Renal pelvis (tissue), 4 donors: ENCODE measurements around the gene CNDP2. TPM values are rescaled to one million over a fixed set of nuclear protein-coding genes. Genes with fewer than 3 reads are reported as not detected.

Experiments
- DNase-seq: peaks from one replicate; pipeline ENCODE4 v3.0.0-alpha.2; 2013
- polyA plus RNA-seq, 3 donors: library from polyadenylated mRNA; unstranded; fragments of 120-200 nt; gene quantifications; one replicate each; pipeline ENCODE4 v1.2.1, GENCODE V29; 2013; ENCODE audit not compliant: insufficient read length in 3 of 3

The CNDP2 gene
- polyA plus RNA-seq, 3 donors = 268 to 356 (median 338) TPM

DNA sequence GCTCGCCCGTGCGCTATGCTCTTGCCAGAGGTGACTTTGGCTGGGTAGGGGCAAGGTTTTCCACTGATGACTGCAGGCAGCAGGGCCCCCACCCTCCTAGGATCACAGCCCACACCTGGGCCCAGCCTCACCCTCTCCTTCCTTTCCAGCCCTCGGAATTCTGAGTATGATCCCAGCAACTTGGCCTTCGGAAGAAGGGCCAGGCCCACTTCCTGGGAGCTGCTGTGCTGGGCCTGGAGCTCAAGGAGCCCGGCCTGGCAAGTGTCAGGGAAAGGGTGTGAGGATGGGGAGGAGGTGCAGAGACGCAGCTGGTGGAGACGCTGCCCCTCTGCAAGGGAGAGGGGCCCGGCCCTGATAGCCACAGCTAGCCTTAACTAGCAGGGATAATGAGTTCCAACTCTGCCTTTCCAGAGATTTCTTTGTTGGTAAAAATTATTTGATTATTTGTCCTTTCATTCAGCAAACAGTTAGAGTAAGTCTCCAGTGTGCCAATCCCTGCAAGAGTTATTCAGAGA, 36.4 kb downstream of the CNDP2 start:
- DNase-seq = no peak

DNA sequence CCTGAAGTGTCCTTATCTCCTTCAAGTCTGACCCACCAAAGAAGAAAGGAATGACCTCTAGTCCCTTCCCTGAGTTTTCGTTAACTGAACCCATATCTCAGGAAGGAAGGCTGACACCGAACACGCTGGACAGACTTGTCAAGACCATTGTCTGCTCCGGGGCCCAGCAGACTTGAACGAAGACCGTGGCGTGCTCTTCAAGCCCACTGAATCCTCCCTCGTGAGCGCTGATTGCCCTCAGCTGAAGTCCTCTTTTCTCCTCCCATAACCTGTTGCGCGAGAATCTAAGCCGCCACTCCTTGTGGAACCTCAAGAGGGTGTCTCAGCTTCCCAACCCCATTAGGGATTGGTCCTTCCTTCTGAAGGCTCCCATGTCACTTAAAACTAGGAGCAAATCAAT, 37.5 kb downstream of the CNDP2 start:
- DNase-seq = no peak

DNA sequence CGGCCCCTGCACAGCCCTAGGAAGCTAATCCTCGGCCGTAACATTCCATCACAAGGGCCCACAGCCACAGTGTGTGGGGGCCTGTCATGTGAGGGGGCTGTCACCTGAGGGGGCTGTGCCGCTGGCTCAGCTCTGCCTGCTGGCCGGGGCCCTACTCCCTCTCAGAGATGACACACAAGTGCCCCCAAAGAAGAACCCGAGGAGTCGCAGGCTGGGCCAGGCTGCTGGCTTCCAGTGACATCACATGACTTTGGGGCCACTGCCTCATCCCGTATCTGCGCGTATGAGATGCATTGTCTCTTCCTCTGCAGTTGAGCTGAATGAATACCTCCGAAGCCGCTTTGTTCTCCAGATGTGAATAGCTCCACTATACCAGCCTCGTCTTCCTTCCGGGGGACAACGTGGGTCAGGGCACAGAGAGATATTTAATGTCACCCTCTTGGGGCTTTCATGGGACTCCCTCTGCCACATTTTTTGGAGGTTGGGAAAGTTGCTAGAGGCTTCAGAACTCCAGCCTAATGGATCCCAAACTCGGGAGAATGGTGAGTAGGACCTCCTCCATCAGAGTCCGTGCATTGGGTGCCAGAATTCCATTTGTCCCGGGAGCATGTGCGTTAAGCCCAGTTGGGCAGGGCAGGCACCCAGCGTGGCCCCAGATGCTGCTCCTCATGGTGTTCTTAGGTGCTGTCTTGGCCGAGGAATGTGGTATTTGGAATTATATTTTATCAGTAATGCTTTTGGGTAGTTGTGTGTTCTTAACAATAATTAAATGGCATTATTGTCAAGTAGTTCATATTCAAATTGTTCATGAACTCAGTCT, 38.2 kb downstream of the CNDP2 start, which contains the start of gene CNDP1:
Gene CNDP1 (plus strand): TSS at position 351 of the 820 bp plus-strand sequence. CDS start 168 bp downstream, at position 519.
- no peak for DNase-seq

DNA sequence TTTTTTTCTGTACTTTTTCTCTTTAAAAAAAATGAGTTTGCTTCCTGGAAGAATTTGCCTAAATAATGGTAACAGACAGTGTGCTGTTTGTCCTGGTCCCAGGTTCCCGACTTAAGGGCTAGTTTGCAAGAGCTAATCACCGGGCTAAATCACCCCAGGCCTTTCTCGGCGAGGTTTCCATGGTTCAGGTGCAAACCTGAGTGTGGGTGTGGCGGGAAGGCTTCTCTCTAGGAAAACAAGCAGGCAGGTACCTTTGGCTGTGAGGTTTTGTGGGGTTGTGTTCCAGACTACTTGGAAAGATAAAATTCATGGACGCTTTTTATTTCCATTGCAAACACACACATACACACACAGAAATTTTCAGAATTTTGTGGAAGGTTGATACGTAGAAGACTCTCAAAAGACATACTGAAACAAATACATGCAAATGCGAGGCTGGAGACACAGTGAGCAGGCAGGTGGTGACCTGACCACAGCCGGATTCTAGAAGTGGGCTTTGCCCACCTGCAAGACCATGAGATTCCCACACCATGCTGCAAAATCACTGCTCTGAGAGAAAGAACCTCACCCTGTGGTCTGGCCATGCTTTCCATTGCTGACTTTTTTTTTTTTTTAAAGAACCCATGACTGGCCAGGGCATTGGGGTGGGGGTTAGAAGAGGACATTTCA, 39.0 kb downstream of the CNDP2 start:
- no peak for DNase-seq

DNA sequence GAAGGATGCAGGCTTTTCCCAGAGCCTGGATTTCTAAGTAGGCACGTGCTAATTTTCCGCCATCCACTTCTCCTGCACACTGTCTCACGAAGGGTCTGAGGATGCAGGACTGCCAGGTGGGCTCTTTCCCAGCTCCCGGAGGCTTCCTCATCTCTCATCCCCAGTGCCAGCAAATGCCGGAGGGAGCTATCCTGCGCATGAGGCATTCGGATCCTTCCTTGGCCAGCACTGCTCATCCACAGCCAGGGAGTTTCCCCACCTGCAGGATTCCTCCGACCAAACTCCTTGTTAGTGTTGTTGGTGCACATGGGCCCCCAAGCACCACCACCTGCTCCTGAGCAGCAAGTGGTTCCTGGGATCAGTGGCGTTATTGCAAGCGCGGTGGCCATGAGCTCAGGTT, 43.1 kb downstream of the CNDP2 start:
- DNase-seq = no peak

DNA sequence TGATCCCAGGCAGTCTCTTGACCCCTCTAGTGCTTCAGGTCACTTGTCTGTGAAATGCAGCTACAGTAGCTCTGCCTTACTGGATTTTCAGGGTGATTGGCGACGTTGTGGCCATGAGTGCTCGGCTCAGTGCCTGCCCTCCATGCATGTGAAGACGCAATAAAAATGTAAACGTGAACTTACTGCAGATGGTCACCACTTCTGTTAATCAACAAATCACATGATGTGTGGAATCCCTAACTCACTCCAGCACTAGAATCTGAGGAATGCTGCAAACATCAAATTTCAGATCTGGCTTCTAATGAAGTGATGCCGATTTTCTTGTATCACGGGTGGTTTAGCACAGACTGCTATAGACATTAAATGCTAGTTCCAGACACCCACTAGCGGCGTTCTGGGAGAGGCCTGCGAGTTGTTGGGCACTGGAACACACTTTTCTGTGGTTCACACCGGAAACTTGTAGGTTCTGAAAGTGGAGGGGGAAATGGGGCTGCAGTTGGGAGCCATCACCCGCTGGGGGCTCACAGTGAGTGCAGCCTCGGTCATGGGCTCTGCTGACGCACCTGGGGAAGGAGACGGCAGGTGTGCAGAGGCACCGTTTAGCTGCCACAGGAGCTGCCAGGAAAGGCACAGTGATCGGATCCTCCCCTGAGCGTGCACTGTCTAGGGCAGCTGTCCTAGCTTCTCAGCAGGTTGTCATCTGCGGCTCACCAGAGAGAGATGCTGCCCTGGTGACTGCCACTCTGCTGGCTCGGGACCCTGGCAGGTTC, 44.7 kb downstream of the CNDP2 start:
- peak; percentile 21 for DNase-seq

DNA sequence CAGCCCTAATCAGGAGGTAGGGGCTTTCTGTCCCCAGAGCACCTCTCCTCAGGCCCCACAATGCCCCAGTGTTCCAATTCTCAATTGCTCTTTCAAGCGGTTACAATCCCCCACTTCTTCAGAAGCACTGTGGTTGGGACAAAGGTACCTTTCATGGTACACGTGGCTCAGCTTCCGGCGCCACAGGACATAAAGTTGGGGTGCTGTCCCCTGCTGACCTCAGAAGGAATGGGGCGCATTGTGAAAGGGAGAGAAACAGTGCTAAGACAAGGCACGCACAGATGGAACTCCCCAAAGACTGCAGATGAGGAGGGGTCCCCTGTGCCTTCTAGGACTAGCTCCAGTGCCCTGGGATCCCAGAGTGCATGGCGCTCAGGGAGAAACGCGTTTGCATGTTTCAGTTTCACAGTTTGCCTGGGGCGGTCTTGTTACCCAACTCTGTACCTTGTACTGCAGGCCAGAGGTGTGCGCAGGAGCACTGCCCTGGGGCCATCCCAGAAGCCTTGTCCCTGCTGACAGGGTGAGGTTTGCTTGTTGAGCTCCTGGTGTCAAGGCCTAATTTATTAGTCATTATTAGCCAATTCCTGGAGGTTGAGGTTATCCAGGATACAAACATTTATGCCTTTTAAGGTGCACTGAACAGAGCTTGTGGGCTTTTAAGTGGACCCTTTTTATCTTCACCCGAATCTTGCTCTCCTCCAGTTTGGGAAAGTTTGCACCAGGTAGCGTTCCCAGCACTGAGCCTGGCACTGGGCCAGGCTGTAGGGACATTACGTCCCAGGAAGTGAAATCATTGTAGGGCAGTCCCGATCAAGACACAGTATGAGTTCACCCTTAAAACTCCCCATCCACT, 45.8 kb downstream of the CNDP2 start:
- no peak for DNase-seq

DNA sequence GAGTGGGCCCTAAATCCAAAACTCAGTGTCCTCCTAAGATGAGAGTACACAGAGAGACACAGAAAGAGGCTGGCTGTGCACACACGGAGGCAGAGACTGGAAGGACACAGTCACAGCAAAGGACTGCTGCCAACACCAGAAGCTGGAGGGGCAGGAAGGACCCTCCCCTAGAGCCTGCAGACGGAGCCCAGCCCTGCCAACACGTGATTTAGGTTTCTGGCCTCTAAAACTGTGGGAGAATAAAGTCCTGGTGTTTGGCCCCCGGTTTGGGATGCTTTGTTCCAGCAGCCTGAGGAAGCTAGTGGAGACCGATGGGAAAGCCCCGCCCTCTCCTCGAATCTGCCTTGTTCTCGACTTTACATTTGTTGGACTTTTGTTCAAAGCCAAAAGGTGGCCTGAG, 48.7 kb downstream of the CNDP2 start:
- DNase-seq = no peak

DNA sequence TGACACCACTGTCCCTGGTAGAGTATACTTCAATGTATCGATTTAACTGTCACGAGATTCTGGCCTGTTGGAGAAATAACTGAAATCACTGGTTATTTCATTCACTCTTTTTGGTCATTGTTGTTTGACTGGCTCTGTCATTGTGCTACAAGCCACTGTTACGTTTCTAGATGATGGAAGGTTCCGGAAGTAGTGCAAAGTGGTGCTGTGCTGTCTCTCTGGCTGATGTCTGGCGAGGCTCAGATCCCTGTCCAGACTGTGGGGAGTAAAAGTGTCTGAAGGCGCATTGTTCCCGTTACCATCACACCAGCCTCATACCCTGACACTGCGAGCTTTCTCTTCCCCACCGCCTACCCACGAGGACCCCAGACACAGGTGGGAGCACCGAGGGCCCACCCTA, 49.8 kb downstream of the CNDP2 start:
- DNase-seq = no peak

DNA sequence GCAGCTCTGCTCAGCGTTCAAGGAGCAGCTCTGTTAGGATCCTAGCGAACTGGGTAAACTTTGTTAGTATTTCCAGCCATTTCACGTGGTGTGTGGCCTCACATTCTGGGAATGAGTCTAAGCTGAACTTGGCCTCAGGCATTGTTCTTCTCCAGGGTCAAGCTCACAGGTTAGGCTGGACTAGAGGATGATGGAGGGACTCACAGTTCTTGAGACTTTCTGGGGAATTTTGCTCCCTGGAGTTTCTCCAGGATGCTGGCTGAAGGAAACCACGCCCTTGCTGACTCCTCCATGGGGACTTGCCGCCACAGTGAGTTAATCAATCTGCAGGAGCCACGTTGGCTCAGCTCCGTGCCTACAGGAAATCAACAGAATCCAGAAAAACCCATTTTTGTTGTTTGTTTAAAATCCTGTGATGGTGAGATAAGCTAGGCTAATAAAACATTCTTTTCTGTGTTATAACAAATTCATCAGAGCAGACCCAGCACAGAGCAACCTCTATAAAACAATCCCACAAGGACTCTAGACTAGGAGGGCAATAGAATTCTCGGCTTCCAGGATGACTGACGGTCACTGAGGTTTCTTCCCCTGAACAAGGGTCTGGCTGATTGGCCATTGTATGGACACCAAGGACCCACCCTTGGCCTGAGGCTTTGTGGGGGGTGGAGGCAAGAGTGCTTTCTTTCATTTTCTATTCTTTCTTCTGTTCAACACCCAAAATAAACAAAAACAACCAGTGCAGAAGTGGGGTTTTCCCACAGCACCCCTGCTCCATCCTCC, 50.8 kb downstream of the CNDP2 start:
- DNase-seq = no peak

DNA sequence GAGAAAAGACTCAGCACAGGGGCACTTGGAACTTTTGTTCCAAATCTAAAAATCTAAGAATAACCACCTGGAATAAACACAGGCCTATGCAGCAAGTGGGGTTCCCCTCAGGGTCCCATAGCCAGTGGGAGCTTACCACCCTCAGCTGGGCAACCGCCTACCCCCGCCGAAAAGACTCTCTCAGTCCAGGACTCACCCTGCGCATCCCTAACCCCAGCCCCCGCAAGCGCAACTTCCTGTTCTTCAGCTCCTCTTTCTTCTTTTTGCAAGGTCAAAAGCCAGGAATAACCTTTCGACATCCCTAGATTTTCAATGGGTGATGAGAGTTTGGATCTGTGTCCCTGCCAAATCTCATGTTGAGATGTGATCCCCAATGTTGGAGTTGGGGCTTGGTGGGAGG, 51.7 kb downstream of the CNDP2 start:
- no peak for DNase-seq

DNA sequence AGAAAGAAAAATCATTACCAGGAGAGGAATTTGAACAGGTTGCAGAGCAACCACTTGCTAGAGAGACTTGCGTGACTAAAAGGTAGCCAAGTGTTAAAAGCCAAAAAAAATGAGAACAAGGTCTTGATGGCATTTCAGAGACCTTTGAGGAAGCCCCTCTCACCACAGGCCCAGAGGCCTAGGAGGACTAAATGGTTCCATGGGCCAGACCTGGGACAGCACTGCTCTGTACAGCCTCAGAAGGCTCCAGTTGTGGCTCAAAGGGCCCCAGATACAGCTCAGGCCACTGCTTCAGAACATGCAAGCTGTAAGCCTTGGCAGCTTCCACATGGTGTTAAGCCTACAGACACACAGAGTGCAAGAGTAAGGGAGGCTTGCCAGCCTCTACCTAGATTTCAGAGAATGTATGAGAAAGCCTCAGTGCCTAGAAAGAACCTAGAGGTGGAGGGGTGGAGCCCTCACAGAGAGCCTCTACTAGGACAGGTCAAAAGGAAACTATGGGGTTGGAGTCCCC, 53.5 kb downstream of the CNDP2 start:
- no peak for DNase-seq

DNA sequence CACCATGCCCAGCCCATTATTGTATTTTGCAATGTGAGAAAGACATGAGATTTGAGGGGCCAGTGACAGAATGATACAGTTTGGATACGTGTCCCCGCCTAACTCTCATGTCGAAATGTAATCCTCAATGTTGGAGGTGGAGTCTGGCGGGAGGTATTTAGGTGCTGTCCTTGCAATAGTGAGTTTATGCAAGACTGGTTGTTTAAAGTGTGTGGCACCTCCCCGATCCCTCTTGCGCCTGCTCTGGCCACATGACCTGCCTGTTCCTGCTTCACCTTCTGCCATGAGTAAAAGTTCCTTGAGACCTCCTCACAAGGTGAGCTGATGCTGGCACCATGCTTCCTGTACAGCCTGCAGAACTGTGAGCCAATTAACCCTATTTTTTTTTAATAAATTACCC, 54.7 kb downstream of the CNDP2 start:
- no peak for DNase-seq

DNA sequence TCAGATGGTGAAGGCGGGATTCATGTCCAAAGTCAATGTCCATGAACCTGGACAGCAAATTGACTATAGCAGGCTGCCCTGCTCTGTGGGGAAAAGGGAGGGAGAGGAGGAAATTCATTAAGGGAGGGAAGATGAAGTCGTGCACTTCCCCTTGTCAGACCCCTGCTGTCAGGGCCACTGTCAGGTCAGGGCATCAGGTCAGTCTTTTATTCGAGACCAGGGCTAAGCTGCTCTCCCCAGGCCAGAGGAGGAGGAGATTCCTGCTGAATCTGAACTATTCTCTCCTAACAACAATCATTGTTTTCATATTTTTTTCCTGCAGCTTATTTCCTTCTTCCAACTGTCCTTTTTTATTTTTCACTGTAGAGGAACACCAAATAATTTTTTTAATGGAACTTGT, 55.3 kb downstream of the CNDP2 start:
- DNase-seq = no peak

DNA sequence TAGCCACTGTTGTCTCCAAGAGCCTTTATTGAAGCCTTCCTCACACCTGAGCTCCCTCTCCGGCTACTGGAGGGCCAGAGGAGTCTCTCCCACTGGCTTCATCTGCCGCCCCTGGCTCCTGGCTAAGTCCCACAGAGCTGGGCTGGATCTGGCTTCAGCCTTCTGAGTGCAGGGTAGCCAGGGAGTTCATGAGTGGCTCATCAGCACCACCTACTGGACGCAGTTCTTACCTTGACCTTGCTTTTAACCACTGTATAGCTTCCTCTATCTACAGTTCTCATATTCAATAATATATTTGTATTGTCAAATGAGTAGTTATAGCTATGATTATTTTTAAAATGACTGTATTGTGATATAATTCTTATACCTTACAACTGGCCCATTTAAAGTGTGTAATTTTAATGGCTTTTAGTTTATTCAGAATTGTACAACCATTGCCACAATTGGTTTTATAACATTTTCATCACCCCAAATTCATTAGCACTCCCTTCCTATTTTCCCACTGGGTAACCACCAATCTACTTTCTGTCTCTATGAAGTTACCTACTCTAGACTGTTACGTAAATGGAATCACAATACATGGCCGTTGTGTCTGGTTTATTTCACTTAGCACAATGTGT, 55.9 kb downstream of the CNDP2 start:
- DNase-seq = peak; percentile 81

DNA sequence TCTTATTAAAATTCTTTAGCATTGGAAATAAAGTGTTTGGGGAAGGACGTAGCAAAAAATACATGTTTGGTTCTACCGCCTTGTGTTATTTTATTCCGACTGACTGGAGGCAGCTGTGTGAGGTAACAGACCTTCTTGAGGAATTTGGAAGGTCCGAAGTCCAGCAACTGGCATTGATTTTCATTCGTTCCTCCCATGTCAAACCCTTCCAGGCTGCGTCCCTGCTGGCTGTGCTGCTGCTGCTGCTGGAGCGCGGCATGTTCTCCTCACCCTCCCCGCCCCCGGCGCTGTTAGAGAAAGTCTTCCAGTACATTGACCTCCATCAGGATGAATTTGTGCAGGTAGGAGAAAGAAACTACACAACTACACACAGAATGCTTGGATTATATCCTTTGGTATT, 60.0 kb downstream of the CNDP2 start:
- DNase-seq = no peak

DNA sequence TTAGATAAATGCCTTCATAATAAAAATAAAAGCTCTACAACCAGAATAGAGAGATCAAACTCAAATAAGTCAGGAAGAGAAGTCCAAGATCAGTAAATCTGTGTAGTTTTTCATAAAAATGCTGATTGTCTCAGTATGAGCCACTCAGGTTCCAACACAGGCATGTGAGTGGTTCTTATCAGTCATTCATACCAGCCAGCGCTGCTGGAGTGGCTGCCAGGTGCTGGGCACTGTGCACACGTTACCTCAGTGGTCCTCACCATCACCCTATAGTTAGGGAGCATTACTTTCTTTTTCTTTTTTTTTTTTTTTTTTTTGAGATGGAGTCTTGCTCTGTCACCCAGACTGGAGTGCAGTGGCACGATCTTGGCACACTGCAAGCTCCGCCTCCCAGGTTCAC, 61.9 kb downstream of the CNDP2 start:
- DNase-seq = no peak

DNA sequence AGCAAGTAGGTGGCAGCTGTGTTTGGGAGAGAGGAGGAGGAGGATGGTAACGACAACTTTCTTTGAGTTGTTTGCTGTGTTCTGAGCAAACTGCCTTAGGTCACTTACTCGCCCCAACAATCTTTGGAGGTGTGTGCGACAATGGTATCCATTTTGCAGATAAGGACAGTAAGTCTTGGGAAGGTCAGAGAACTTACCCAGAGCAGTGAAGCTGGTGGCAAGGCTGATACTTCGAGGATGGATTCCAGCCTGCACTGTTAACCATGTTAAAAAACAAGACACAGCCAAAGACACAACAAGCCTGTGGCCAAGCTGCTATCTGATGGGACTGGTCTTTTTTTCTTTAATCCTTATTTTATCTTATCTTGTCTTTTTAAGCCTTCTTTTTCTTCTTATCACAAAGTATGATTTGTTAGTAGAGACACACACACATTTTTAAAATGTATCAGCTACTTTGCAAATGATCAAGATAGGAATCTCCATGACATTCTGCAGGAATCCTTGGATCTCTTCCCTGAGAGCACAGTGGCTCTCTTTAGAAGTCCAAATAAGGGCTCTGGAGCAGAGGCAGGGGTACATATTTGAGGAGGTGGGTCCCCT, 66.1 kb downstream of the CNDP2 start:
- DNase-seq = no peak

DNA sequence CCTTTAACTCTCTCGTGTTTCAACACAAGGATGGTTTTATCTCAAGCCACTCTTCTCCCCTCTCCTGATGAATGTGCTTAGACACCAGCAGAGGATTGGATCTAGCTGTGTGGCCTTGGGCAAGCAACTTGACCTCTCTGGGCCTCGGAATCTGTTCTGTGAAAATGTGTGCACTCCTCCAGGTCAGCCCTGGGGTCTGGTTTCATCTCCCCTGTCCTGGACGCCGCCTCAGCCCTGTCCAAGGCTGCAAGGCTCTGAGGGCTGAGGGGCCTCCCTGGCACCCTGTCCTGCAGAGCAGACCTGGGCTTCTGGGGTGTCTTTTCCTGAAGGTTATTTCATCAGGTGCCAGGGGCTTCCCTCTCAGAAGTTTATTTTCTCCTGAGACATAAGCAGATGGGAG, 66.6 kb downstream of the CNDP2 start:
- DNase-seq = no peak

DNA sequence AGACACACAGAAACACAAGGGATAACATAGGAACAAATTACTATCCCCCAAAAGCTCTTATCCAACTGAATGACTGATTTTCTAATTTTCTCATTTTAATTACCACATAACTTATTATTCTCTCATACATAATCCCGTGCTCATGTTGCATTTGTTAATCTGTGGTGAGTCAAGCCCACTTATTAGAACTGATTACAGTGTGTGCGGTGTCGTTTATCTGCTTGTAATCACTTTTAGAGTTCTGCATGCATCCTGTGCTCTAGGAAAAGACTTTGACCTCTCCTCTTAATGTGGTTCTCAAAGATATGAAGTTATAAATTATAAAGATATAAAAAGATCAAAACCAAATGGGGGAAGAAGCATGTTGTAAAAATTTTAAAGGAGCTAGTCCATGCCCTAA, 67.8 kb downstream of the CNDP2 start:
- DNase-seq = no peak
